NCI-H2196 treated with DMSO at 0.1 percent for 48 hours (cell line): Measurements from ENCODE around the gene SLC2A9.
A peak's percentile ranks its signal among the peaks of the same experiment; 100 is the strongest.

Source experiments
- DNase-seq: peaks from one replicate; lab custom pipeline; 2025; ENCODE audit not compliant: unreplicated experiment; lab: John Stamatoyannopoulos, UW

Gene SLC2A9

DNA sequence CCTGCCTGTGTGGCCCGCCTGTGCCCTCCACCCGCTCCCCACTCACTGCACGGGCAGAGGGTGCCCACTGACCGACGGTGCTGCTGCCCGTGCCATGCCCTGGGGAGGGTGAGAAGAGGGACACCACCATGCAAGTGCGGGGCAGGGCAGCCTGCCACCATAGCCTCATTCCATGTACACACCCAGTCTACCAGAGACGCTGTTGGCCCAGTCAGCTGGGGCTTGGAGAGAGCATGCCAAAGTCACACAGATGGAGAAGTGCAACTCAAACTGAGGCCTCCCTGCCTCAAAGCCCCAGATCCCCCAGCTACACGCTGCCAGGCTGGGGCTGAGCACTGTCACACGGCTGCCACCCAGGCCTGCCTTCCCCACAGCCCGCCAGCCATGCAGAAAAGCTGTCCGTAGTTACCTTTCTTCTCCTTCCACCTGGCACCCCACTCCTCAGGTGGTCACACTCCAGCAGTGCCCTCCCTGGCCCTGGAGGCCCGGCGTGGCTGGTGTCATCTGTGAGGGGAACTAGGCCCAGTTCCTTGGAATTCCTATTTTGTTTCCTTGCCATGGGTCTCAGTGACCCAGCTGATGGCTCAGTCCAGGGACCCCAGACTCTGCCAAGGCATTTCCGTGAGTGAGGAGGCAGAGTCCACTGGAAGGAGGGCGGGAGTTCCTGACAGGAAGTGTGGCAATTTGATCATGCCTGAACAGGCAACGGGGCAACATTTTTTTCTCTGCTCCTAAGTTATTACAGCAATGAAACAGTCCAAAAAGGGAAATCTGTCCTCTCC is at the start of gene SLC2A9:
SLC2A9 (minus strand) TSS at position 627 of the 782 bp plus-strand sequence; CDS start at position 559, 68 bp downstream.
- DNase-seq = no peak

DNA sequence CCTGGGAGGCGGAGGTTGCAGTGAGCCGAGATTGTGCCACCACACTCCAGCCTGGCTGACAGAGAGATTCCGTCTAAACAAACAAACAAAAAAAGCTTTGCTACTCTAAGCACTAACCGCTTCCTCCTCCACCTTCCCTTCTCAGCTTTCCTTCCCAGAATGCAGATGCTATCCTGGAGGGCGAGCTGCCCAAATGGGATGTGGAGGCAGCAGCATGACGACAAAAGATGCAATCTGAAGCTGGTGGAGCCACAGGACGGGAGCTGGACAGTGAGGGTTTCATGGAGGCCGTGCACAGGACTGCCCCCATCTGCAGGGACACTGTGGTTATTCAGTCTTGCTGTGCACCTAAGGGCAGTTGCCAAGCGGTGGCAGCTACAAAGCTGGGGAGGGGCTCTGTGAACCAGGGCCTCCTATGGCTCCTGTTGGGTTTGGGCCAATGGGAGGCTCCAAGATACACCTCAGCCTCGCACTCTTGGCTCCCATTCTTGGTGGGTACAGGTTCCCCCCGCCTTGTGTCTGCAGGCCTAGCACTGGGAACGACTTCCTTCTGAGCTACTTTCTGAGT is 47.9 kb upstream of the SLC2A9 start:
- no peak for DNase-seq

DNA sequence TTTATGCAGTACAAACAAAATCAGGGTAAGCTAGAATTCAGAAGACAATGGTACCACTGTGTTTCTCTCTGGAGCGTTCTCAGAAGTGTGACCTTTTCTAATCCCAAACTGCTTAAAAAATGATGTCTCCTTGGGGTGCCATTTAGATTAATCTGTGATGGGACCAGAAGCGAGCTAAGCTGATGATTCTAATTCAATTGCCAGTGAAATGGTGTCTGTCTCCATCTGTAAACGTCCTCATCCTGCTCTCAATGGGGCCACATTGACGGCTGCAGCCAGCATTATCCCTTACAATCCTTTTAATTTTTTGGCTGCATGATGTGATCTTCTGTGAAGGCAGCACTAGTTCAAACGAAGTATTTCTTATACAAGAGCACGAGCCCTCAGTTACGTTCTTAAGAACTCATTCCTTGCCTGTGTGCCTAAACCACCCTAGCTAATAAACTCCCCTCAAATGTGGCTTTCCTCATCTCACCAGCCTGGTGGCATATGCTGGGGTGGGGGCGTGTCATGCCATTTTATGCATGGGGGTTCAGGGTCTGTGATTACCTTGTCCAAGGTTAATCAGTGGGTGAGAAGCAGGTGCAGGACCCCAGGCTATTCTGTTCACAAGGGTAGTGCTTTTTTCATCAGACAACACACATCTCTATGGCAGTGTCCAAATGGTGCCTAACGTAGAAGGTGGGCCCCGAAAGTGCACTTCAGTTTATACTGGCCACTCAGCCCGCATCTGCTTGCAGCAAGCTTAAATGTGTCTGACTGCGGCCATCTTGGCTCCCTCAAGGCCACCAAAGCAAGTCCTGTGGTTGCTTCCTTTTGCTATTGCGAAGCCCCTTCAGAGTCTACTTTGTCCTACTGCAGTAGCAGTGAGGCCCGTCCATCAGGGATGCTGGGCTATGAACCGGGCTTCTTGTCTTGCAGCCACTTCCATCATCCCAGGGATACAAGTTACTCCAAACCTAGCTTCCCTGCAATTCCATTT is 45.7 kb upstream of the SLC2A9 start:
- DNase-seq = no peak

DNA sequence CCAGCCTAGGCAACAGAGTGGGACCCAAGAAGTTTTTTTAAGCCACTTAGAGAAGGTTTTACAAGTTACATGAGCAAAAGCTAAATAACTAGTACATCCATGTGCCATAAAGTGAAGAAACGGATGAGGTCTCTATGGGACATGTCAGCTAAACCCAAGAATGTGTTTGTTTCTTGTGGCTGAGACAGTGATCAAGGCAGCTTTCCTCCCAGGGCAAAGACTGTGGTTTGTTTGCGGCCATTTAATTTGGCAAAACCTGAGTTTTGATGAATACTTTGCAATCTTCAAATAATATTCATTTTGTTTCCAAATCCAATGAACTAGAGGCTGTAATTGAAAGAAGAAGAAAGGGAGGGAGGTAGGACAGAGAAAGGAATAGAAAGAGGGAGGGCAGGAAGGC is 44.9 kb upstream of the SLC2A9 start:
- no peak for DNase-seq

DNA sequence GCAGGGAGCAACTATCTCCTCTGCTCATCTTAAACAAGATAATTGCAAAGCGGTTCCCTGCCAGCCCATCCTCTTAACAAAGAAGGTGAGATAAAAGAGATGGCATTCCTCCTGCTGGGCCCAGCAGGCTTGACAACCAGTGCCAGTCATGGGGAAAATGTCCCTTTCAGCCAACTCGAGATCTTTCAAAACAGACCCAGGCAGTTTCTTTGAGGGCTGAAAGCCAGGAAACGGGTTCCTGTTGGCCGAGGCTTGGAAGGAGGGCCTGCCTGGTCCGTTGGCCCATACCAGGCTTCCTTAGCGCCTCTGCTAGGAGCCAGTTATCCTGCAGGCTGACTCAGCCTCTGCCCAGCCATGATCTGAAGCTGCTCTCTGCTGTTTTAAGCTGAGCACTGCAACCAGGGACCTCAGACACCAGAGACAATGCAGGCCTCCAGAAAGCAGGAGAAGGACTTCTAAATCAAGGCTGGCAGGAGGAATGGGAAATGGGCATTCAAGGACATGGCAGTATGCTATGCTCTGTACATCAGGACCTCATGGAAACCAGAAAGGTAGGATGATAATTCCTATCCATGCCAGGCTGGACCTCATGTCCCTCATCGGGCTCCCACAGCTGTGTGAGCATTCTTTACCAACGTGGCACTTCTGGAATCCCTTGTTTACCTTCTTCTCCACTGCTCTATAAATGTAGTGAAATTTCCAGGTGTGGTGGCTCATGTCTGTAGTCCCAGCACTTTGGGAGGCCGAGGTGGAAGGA is 42.4 kb upstream of the SLC2A9 start:
- DNase-seq = peak; percentile 45

DNA sequence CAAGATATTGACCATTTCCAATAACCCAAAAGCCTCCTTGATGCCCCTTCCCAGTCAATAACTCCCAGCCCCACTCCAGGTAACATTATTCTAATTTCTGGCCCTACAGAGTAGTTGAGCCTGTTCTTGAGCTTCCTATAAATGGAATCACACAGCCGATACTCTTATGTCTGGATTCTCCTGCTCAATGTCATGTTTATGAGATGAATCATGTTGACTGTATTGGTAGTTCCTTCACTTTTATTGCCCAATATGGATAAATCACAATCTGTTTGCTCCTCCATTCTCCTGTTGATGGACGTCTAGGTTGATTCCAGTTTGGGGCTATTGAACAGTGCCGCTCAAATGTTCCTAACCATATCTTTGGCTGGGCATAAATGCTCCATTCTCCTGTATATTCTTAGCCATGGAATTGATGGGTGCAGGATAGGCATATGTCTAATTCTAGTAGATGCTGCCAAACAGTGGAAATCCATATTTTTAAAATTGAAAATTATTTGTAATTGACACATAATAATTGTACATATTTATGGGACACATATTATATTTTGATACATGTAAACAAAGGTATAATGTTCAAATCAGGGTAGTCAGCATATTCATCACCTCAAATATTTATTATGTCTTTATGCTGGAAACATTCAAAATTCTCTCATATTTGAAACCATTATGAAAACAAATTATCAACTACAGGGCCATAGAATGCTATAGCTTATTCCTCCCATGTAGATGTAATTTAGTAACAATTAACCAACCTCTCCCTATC is 40.5 kb upstream of the SLC2A9 start:
- no peak for DNase-seq

DNA sequence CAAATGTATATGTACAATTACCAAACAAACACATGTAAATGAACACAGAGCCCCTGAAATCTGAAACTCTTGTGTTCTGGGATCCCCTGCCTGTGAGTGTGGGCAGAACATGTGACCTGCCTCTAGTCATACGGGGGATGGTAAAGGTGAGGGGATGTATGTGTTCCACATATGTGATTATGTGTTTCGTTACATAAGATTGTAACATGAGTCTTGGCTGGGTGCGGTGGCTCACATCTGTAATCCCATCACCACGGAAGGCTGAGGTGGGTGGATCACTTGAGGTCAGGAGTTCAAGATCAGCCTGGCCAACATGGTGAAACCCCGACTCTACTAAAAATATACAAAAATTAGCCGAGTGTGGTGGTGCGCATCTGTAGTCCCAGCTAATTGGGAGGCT is 37.1 kb upstream of the SLC2A9 start:
- no peak for DNase-seq

DNA sequence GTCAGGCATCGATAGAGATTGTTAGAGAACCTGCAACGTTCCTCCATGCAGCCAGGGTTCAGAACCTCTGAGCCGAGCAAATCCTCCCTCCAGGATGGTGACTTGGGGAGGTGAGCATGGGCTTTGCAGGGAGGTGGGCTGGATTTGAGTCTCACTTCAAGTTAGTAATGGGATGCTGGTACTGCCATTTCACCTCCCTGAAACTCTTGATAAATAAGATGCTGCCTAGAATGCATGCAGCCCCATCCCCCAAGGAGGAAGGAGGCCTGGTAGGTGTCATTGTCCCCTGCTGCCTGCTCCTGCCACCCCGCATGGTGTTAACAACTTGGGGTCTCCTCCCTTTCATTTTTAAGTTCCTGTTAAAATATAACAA is 35.7 kb upstream of the SLC2A9 start:
- DNase-seq = no peak

DNA sequence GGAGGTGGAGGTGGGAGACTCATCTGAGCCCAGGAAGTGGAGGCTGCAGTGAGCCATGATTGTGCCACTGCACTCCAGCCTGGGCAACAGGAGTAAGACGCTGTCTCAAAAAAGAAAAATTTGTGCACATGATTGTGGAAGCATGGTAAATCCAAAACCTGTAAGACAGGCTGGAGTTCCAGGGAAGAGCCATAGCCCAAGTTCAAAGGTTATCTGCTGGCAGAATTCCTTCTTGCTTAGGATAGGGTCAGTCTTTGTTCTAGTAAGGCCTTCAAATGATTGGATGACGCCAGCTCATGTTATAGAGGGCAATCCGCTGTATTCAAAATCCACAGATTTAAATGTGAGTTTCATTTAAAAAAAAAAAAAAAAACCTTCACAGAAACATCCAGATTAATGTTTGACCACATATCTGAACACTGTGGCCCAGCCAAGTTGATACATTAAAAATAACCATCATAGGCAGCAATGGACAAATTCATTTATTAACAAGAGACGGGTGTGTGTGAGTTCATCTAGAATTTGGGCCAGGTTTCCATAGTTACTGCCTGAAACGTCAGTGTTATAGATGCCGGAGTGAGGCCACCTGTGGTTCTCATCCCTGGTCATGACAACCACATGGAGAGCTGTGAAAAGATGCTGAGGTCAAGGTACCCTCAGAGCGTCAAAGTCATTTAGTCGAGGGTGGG is 35.2 kb upstream of the SLC2A9 start:
- no peak for DNase-seq

DNA sequence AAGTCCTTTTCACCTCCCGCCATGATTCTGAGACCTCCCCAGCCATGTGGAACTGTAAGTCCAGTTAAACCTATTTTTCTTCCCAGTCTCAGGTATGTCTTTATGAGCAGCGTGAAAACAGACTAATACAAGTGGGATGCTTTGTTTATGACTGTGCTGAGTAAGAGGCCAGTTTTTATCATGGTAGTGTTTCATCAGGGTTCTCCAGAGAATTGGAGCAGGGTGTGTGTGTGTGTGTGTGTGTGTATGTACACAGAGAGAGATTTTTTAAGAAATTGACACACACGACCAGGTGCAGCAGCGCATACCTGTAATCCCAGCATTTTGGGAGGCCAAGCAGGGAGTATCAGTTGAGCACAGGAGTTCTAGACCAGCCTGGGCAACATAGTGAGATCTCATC is 34.6 kb upstream of the SLC2A9 start:
- DNase-seq = no peak

DNA sequence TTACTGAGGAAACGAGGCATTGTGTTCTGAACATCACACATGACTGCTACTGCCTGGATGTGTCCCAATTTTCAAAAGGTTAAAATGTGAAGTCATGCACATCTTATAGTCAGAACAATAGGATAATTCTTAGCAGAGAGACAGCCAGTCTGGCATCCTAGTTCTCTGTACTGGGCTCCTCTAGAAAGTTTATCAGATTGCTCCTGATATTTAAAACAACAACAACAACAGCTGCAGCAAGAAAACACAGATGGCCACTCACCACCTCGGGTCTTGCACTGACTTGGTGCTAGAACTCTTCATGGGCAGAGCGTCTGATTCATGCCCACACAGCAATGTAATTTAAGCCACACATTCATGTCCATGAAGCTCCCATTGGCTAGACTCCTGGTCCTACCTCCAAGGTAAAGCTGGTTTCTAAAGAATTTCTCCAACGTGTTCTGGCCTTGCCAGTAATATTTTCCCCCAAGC is 33.3 kb upstream of the SLC2A9 start:
- DNase-seq = no peak

DNA sequence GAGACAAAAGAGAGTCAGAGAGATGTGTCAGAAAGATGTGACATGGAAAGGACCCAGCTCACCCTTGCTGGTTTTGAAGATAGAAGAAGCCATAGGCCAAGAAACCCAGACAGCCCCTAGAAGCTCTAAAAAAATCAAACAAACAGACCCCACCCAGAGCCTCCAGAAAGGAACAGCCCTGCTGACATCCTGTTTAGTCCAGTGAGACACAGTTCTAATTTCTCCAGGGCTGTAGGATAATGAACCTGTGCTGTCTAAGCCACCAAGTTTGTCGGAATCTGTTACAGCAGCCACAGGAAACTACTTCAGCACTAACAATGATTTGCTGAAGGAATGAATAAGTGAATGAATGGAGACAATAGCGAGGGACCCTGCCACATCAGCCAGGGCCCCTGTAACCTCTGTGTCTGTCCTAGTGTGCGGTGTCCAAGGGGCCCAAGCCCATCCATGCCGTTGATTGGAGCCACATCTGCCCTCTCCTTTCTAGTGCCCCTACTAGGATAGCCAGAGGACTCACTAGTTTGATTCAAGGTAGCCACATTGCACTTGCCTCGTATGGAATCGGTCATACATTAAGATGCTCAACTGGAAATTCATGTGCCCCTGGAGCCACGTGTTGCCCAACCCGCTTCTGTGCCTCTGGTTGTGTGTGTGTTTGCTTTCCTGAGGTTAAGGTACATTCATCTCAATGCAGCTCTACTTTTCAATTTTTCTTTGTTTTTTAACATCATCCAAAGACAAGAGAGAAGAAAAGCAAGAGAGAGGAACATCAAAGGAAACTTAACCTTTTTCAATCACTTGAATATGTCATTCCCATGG is 32.5 kb upstream of the SLC2A9 start:
- no peak for DNase-seq

DNA sequence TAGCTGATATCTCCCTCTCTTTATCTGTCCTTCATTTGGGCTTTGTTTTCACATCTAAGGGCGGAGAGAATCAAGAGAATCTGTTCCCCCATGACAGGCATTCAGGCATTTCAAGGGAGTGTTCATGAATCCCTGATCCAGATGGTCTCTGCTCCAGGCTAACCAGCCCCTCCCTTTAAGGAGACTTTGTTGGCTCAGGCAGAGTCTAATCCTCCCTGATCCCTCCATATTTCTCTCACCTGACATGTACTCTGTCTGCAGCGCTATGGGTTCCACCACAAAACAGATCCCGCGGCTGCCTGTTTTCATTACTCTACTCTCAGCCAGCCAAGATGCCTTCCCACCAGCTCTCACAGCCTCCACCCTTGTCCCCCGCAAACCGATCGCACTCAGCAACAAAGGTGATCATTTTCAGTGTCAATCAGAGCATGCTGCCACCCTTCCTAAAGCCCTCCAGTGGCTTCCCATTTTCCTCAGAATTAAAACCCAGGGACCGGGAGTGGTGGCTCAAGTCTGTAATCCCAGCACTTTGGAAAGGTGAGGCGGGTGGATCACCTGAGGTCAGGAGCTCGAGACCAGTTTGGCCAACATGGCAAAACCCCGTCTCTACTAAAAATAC is 30.3 kb upstream of the SLC2A9 start:
- DNase-seq = no peak

DNA sequence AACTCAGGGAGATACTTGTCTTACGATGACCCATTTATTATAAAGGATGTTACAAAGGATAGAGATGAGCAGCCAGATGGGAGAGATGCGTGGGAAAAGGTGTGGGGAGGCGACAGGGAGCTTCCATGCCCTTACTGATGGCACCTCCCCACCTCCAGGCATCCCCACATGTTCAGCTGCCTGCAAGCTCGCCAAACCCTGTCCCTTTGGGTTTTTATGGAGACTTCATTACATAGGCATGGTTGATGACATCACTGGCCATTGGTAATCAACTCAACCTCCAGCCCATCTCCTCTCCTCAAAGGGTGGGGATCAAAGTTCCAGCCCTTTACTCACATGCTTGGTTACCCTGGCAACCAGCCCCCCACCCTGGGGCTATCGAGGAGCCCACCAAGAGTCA is 29.4 kb upstream of the SLC2A9 start:
- DNase-seq = no peak

DNA sequence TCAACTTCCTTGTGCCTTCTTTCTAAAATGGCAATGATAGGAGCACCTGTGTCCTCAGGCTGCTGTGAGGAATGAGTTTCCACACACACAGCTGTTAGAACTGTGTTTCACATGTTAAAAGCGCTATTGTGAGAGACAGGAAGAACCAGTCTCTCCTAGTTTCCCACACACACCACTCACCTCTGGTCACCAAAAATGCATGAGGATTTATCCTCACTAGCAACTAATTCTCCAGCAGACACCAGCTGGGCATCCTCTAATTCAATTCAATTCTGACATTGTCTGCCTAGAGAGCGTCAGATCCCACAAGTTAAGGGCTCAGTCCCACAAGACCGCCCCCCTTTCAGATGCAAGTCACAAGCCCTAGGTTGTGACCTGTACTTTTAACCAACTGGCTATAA is 29.0 kb upstream of the SLC2A9 start:
- DNase-seq = no peak

DNA sequence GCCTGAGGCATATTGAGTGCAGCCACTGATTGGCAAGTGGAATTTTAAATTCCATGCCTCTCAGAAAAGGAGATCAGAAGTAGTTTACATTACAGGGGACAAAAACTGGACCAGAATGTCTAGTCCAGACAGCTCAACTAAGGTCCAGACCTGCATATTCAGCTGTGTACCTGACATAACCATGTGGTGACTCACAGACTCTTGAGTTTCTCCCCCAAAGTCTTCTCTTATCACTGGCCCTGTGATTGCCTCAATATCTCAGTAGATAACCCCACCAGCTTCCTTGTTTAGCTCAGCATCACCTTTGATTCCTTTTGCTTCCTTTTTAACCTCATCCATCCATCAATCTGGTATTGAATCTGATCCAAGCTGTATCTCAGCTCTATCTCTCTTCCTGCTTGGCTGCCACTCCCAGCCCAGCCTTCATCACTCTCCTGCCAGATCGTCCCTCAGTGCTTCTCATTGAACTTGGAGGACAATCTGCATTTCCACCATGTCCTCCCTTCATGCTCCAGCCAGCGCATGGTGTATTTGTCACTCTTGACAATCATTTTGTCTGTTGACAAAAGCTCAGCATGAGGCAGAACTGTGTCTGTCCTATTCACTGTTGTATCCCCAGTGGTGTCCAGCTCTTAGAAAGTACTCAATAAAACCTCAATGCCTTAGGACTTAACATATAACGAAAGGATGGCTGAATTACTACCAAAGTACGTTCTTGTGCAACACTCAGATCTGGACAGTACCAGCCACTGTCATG is 27.8 kb upstream of the SLC2A9 start:
- DNase-seq = no peak

DNA sequence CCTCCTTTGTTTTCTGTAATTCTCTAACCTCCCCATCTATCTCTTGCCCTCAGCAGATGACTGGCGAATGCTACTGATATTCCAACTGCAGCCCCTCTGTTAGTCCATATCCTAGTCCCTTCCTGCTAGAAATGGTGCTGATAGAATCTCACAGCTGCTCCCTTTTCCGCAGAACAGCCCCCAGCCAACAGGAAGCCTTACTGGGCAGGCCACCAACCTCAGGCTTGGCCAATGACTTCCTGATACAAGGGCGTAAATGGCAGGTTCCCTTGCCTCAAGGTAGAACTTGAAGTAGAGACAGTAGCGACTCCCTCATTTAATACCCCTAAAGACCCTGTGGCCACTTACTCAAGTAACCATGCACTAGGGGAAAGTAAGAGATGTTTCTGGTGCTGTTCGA is 26.7 kb upstream of the SLC2A9 start:
- DNase-seq = no peak

DNA sequence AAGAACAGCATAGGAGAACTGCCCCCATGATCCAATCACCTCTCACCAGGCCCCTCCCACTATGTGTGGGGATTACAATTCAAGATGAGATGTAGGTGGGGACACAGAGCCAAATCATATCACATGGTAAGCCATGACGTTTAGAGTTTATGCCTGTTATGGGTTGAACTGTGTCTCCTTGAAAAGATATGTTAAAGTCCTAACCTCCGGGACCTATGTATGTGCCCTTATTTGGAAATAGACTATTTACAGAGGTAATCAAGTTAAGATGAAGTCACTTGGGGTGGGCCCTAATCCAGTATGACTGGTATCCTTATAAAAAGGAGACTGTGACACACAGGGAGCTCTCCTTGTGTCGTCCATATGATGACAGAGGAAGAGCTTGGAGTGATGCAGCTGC is 25.2 kb upstream of the SLC2A9 start:
- DNase-seq = no peak
